Peyer's patch (tissue), 4 donors: Measurements from ENCODE around the gene SLC39A10.

Experiments
- CTCF ChIP-seq, 6 experiments: fragments of 450-650 bp in 4 of 6; fragments of 200-600 bp in 2 of 6; sonication (generic) in 1 of 6; IDR thresholded peaks; one replicate each; pipeline ENCODE4 v1.5.1; 2017 to 2019; ENCODE audit warnings: antibody characterized with exemption in 6 of 6, mild to moderate bottlenecking in 3 of 6, moderate library complexity in 1 of 6
- POLR2A ChIP-seq, 2 donors: fragments of 450-650 bp; IDR thresholded peaks; one replicate each; pipeline ENCODE4 v1.5.1; 2017; ENCODE audit warnings: antibody characterized with exemption in 2 of 2, mild to moderate bottlenecking in 2 of 2, moderate library complexity in 2 of 2

DNA sequence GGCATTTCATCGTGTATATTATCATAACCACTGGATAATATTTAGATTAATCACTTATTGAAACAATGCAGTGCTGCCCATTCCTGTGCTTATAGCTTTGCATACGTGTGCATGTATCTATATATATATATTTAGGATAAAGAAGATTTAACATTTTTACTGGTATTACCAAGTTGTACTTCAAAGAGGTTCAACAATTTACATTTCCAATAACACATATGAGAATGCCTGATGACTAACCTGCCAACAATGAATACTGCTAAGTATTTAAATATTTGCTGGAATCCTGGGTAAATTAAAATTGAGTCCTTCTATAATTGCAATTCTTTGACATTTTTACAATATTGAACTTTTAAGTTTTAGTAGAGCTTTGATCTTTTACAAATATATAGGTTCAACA is 111.4 kb downstream of the SLC39A10 start:
- TF ChIP-seq CTCF (IDR thresholded peaks at IDR 0.05) (no peak), POLR2A (IDR thresholded peaks at IDR 0.05) (no peak)
